Endometrial microvascular endothelial cells (primary cell): ENCODE results near the gene KMT2B. TPM values are rescaled to one million over a fixed set of nuclear protein-coding genes. Genes with fewer than 3 reads are reported as not detected.
"Not testable (repeated sequence)": the region's sequence is repeated elsewhere in the genome, so short reads cannot be mapped to it uniquely, and the experiment has no call there.

Experiments used
- in situ Hi-C: cut with HindIII; loops from 2 replicates; pipeline ENCODE4 v1.10.0; 2017; ENCODE audit warnings: low sequenced_read_pairs, low pct_unique_long_range_greater_than_20kb; ENCODE audit errors: inconsistent ontology term
- total RNA-seq: library from RNA; depleted of rRNA; stranded (reverse); fragments of >200 nt; gene quantifications from one replicate; pipeline ENCODE4 v1.2.3, GENCODE V29; 2015; ENCODE audit errors: inconsistent ontology term

The KMT2B gene
- total RNA-seq, 1 donor from 2014 or later, result 11.1 TPM

GRCh38 chr19:35753634-35754369, 36.0 kb downstream of the KMT2B start:
- in situ Hi-C loops, result no loop called here

- in situ Hi-C loops, result no loop called here
Observed at GRCh38 chr19:35754370-35755130, 36.7 kb downstream of the KMT2B start.

- in situ Hi-C loops, result no loop called here
Observed at GRCh38 chr19:35755131-35755549, 37.3 kb downstream of the KMT2B start.

GRCh38 chr19:35755550-35756376, 38.0 kb downstream of the KMT2B start:
- in situ Hi-C loops, result no loop called here

- in situ Hi-C loops, result no loop called here
Observed at GRCh38 chr19:35756377-35757230, 38.8 kb downstream of the KMT2B start, which contains the start of gene HSPB6. Gene HSPB6 (minus strand): TSS chr19:35757029. CDS start chr19:35757008, 21 bp downstream.

GRCh38 chr19:35757231-35757748, 39.5 kb downstream of the KMT2B start:
- in situ Hi-C loops, result no loop called here

GRCh38 chr19:35757749-35758608, 40.2 kb downstream of the KMT2B start, which contains the start of gene PROSER3:
Gene PROSER3 (plus strand): TSS chr19:35758176. CDS start chr19:35758216, 40 bp downstream.
- in situ Hi-C loops, result no loop called here

- in situ Hi-C loops, result no loop called here
Observed at GRCh38 chr19:35759697-35760096, 41.9 kb downstream of the KMT2B start.

- in situ Hi-C loops, result no loop called here
Observed at GRCh38 chr19:35760711-35761349, 43.0 kb downstream of the KMT2B start.

- in situ Hi-C loops, result no loop called here
Observed at GRCh38 chr19:35764432-35765315, 46.9 kb downstream of the KMT2B start.

GRCh38 chr19:35766571-35767104, 48.8 kb downstream of the KMT2B start:
- in situ Hi-C loops, result no loop called here

GRCh38 chr19:35767288-35768081, 49.7 kb downstream of the KMT2B start:
- in situ Hi-C loops, result no loop called here

GRCh38 chr19:35768082-35768421, 50.2 kb downstream of the KMT2B start:
- in situ Hi-C loops, result no loop called here

- in situ Hi-C loops, result not testable (repeated sequence)
Observed at GRCh38 chr19:35772362-35772761, 54.6 kb downstream of the KMT2B start.
